A673 (cell line): ENCODE data around the gene NTSR2. TPM values are rescaled to one million over a fixed set of nuclear protein-coding genes. Genes with fewer than 3 reads are reported as not detected.

Experiments used
- BruUV-seq: library from RNA; stranded (reverse); fragments of 400-500 nt; replicated peaks from 2 replicates; lab custom pipeline; 2021; lab: Mats Ljungman, UMichigan
- CTCF ChIA-PET: fragments of 300-600 bp; sonication (Branson Sonifier 250); formaldehyde crosslinking; loops from one replicate; lab custom pipeline; 2022; ENCODE audit warnings: antibody characterized with exemption; lab: Charles Lee
- POLR2A ChIA-PET: fragments of 300-600 bp; sonication (Branson Sonifier 250); formaldehyde crosslinking; loops from one replicate; lab custom pipeline; 2022; ENCODE audit warnings: antibody characterized with exemption; ENCODE audit not compliant: low non-redundant PET; lab: Charles Lee
- DNase-seq: peaks from one replicate; pipeline ENCODE4 v3.0.0-alpha.2; 2015; ENCODE audit warnings: low spot score
- H3K27ac ChIP-seq: fragments of 200-600 bp; sonication (generic); 2 replicates; pipeline ENCODE4 v1.5.1; 2016; ENCODE audit warnings: mixed run types, low read depth, mild to moderate bottlenecking, mixed read lengths, antibody characterized with exemption, low read length; ENCODE audit not compliant: poor library complexity, severe bottlenecking
- H3K27me3 ChIP-seq: fragments of 200-600 bp; sonication (generic); replicated peaks from 2 replicates; pipeline ENCODE4 v1.6.1; 2017; ENCODE audit warnings: mixed run types, low read depth, mild to moderate bottlenecking, mixed read lengths, antibody characterized with exemption, low read length; ENCODE audit not compliant: insufficient read depth, poor library complexity
- H3K36me3 ChIP-seq: fragments of 200-600 bp; sonication (generic); 2 replicates; pipeline ENCODE4 v1.6.1; 2016; ENCODE audit warnings: mixed run types, mild to moderate bottlenecking, mixed read lengths, antibody characterized with exemption, low read length; ENCODE audit not compliant: insufficient read depth, poor library complexity, severe bottlenecking
- H3K4me1 ChIP-seq: fragments of 200-600 bp; sonication (generic); 2 replicates; pipeline ENCODE4 v1.6.1; 2017; ENCODE audit warnings: mixed run types, mild to moderate bottlenecking, mixed read lengths, antibody characterized with exemption, low read length; ENCODE audit not compliant: insufficient read depth, poor library complexity, severe bottlenecking
- H3K4me3 ChIP-seq: fragments of 200-600 bp; sonication (generic); 2 replicates; pipeline ENCODE4 v1.5.1; 2016; ENCODE audit warnings: low read depth, mixed run types, mild to moderate bottlenecking, mixed read lengths, low read length; ENCODE audit not compliant: poor library complexity, severe bottlenecking
- H3K9me3 ChIP-seq: fragments of 200-600 bp; sonication (generic); 2 replicates; pipeline ENCODE4 v1.6.1; 2016; ENCODE audit warnings: mixed run types, low read depth, mild to moderate bottlenecking, mixed read lengths, antibody characterized with exemption, low read length; ENCODE audit not compliant: poor library complexity, severe bottlenecking
- CTCF ChIP-seq: fragments of 300-800, 200-600 bp; sonication (generic); conservative IDR thresholded peaks from 2 replicates; pipeline ENCODE4 v1.5.1; 2017; ENCODE audit warnings: low read depth, mild to moderate bottlenecking, antibody characterized with exemption, low read length, moderate library complexity, mixed read lengths
- EZH2 ChIP-seq: fragments of 200-600 bp; sonication (generic); IDR thresholded peaks from 2 replicates; pipeline ENCODE4 v1.6.1; 2017; ENCODE audit warnings: borderline replicate concordance, low read depth, mild to moderate bottlenecking, mixed read lengths, antibody characterized with exemption, low read length; ENCODE audit not compliant: poor library complexity, severe bottlenecking
- intact Hi-C: fragments of 100-400 bp; cut with micrococcal nuclease; formaldehyde crosslinking; loops from one replicate; pipeline ENCODE4 v1.10.0; 2022; ENCODE audit not compliant: unreplicated experiment
- total RNA-seq: library from RNA; stranded (reverse); gene quantifications from 2 replicates; pipeline ENCODE4 v1.2.3, GENCODE V29; 2021

NTSR2 gene
- total RNA-seq, 1 experiment from 2014 or later: not detected

GRCh38 chr2:11717623-11718022 lies 47.6 kb upstream of the NTSR2 start:
- ChIA-PET POLR2A (no interaction called here), CTCF (no interaction called here)
- TF ChIP-seq CTCF: no peak
- TF ChIP-seq EZH2: no peak
- intact Hi-C loops: no loop called here
- Histone ChIP-seq H3K36me3 (no peaks in the 10 kb centered on the region), H3K4me1 (no peaks in the 10 kb centered on the region), H3K9me3 (no peaks in the 10 kb centered on the region), H3K27me3 (peaks cover 4% of the 10 kb centered on the region), H3K4me3 (no peak overlapping the region), H3K27ac (no peak overlapping the region)
- no TSS peak for BruUV-seq
- no peak for DNase-seq

- no peaks in the 10 kb centered on the region for H3K36me3 ChIP-seq
- POLR2A ChIA-PET: no interaction called here
- intact Hi-C loops: no loop called here
- no peak overlapping the region for H3K4me3 ChIP-seq
- DNase-seq: no peak
- no TSS peak for BruUV-seq
- TF ChIP-seq EZH2 (no peak), CTCF (no peak)
- peaks cover 4% of the 10 kb centered on the region for H3K27me3 ChIP-seq
- H3K9me3 ChIP-seq: no peaks in the 10 kb centered on the region
- no peak overlapping the region for H3K27ac ChIP-seq
- CTCF ChIA-PET: no interaction called here
- no peaks in the 10 kb centered on the region for H3K4me1 ChIP-seq
Observed at GRCh38 chr2:11716689-11717321, 46.8 kb upstream of the NTSR2 start.

- Histone ChIP-seq H3K27ac (no peak overlapping the region), H3K9me3 (no peaks in the 10 kb centered on the region), H3K4me3 (no peak overlapping the region), H3K4me1 (no peaks in the 10 kb centered on the region), H3K36me3 (no peaks in the 10 kb centered on the region), H3K27me3 (peaks cover 4% of the 10 kb centered on the region)
- intact Hi-C loops: no loop called here
- ChIA-PET CTCF (no interaction called here), POLR2A (no interaction called here)
- BruUV-seq: no TSS peak
- TF ChIP-seq CTCF: no peak
- no peak for TF ChIP-seq EZH2
- DNase-seq: no peak
Observed at GRCh38 chr2:11715987-11716652, 46.1 kb upstream of the NTSR2 start.
